MM.1S (cell line): ENCODE measurements around the gene MCEMP1.

Experiments
- EZH2 ChIP-seq: fragments of 300-600 bp; sonication (generic); optimal IDR thresholded peaks from 2 replicates; pipeline ENCODE3; 2017; ENCODE audit warnings: low read depth, mild to moderate bottlenecking, antibody characterized with exemption, low read length, mixed read lengths
- EZH2phosphoT487 ChIP-seq: fragments of 300-600 bp; sonication (generic); IDR thresholded peaks from 2 replicates; pipeline ENCODE4 v1.6.1; 2018; ENCODE audit warnings: antibody characterized with exemption, low read length
- TF ChIP-seq, protein P1 (sequence below): fragments of 300-600 bp; sonication (generic); IDR thresholded peaks from 2 replicates; pipeline ENCODE4 v1.5.1; 2016; ENCODE audit warnings: antibody characterized with exemption, low read length, mixed read lengths

DNA sequence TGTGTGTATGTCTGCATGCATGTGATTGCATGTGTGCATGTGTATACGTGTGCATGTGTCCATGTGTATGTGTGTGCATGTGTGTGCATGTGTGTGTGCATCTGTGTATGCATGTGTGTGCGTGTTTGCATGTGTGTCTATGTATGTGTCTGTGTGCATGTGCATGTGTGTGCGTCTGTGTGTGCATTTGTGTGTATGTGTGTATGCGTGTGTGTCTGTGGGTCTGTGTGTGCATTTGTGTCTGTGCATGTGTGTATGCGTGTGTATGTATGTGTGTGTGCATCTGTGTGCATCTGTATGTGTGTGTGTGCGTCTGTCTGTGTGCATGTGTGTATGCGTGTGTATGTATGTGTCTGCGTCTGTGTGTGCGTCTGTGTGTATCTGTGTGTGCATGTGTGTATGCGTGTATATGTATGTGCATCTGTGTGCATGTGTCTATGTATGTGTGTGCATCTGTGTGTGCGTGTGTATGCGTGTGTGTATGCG lies 37.0 kb upstream of the MCEMP1 start:
- TF ChIP-seq, protein P1, sequence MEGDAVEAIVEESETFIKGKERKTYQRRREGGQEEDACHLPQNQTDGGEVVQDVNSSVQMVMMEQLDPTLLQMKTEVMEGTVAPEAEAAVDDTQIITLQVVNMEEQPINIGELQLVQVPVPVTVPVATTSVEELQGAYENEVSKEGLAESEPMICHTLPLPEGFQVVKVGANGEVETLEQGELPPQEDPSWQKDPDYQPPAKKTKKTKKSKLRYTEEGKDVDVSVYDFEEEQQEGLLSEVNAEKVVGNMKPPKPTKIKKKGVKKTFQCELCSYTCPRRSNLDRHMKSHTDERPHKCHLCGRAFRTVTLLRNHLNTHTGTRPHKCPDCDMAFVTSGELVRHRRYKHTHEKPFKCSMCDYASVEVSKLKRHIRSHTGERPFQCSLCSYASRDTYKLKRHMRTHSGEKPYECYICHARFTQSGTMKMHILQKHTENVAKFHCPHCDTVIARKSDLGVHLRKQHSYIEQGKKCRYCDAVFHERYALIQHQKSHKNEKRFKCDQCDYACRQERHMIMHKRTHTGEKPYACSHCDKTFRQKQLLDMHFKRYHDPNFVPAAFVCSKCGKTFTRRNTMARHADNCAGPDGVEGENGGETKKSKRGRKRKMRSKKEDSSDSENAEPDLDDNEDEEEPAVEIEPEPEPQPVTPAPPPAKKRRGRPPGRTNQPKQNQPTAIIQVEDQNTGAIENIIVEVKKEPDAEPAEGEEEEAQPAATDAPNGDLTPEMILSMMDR = no peak
- no peak for TF ChIP-seq EZH2phosphoT487
- TF ChIP-seq EZH2 = no peak
